OCI-LY7 (cell line): Measurements from ENCODE around the gene GPR183. TPM values are rescaled to one million over a fixed set of nuclear protein-coding genes. Genes with fewer than 3 reads are reported as not detected.

ENCODE experiments used
- BruUV-seq: library from RNA; stranded (reverse); fragments of 400-500 nt; replicated peaks from 2 replicates; lab custom pipeline; 2021; lab: Mats Ljungman, UMichigan
- CTCF ChIA-PET: fragments of 300-600 bp; sonication (Branson Sonifier 250); formaldehyde crosslinking; loops from one replicate; lab custom pipeline; 2022; ENCODE audit warnings: antibody characterized with exemption; ENCODE audit not compliant: unreplicated experiment; lab: Charles Lee
- POLR2A ChIA-PET: fragments of 300-600 bp; sonication (Branson Sonifier 250); formaldehyde crosslinking; loops from one replicate; lab custom pipeline; 2022; ENCODE audit warnings: antibody characterized with exemption; lab: Charles Lee
- DNase-seq: peaks from one replicate; pipeline ENCODE4 v3.0.0-alpha.2; 2015; ENCODE audit warnings: low spot score
- H2AFZ ChIP-seq: fragments of 200-600 bp; sonication (generic), shearing (Covaris generic); 2 replicates; pipeline ENCODE4 v1.6.1; 2014; ENCODE audit warnings: mild to moderate bottlenecking, antibody characterized with exemption, low read length, moderate library complexity
- H3K27ac ChIP-seq: fragments of 200-600 bp; sonication (generic); 2 replicates; pipeline ENCODE4 v1.5.1; 2014; ENCODE audit warnings: mixed run types, low read depth, mild to moderate bottlenecking, moderate library complexity, low read length, inconsistent platforms; ENCODE audit not compliant: poor library complexity, severe bottlenecking
- H3K36me3 ChIP-seq: fragments of 200-600 bp; sonication (generic); 2 replicates; pipeline ENCODE4 v1.6.1; 2014; ENCODE audit warnings: mild to moderate bottlenecking, antibody characterized with exemption, low read length, moderate library complexity, mixed read lengths; ENCODE audit not compliant: insufficient read depth
- H3K4me1 ChIP-seq: fragments of 200-600 bp; sonication (generic); 2 replicates; pipeline ENCODE4 v1.5.1; 2014; ENCODE audit warnings: mild to moderate bottlenecking, low read length; ENCODE audit not compliant: insufficient read depth, poor library complexity, severe bottlenecking
- H3K4me2 ChIP-seq: fragments of 200-600 bp; sonication (generic); 2 replicates; pipeline ENCODE4 v1.6.1; 2014; ENCODE audit warnings: mild to moderate bottlenecking, low read length
- H3K4me3 ChIP-seq: fragments of 200-600 bp; sonication (generic); 2 replicates; pipeline ENCODE4 v1.5.1; 2014; ENCODE audit warnings: mild to moderate bottlenecking, low read depth, low read length; ENCODE audit not compliant: poor library complexity, severe bottlenecking
- H3K79me2 ChIP-seq: fragments of 200-600 bp; sonication (generic); 2 replicates; pipeline ENCODE4 v1.6.1; 2016; ENCODE audit warnings: low read depth, mild to moderate bottlenecking, low read length, moderate library complexity, mixed read lengths; ENCODE audit not compliant: insufficient read depth
- H3K9me2 ChIP-seq: fragments of 200-600 bp; sonication (generic); 2 replicates; pipeline ENCODE4 v1.6.1; 2016; ENCODE audit warnings: mild to moderate bottlenecking, low read length, mixed read lengths; ENCODE audit not compliant: insufficient read depth
- H3K9me3 ChIP-seq: fragments of 200-600 bp; sonication (generic); 2 replicates; pipeline ENCODE4 v1.6.1; 2014; ENCODE audit warnings: mild to moderate bottlenecking, mixed run types, low read length, mixed read lengths
- H4K20me1 ChIP-seq: fragments of 200-600 bp; sonication (generic); 2 replicates; pipeline ENCODE4 v1.6.1; 2014; ENCODE audit warnings: mild to moderate bottlenecking, antibody characterized with exemption, low read length, moderate library complexity, mixed read lengths; ENCODE audit not compliant: insufficient read depth
- EZH2phosphoT487 ChIP-seq: fragments of 200-600 bp; sonication (generic); IDR thresholded peaks from 2 replicates; pipeline ENCODE4 v1.6.1; 2018; ENCODE audit warnings: low read depth, borderline replicate concordance, mild to moderate bottlenecking, mixed run types, antibody characterized with exemption, low read length, moderate library complexity, mixed read lengths
- intact Hi-C: fragments of 100-400 bp; cut with micrococcal nuclease; formaldehyde crosslinking; loops from one replicate; pipeline ENCODE4 v1.10.0; 2022; ENCODE audit not compliant: unreplicated experiment
- total RNA-seq, 2 experiments: library from RNA; depleted of rRNA in 1 of 2; stranded (reverse); fragments of >200 nt in 1 of 2; shearing (Covaris generic) in 1 of 2; gene quantifications; 2 replicates each; pipeline ENCODE4 v1.2.3, GENCODE V29; 2014 to 2022
- TF ChIP-seq, protein P1 (sequence below): fragments of 200-600 bp; sonication (generic); conservative IDR thresholded peaks from 2 replicates; pipeline ENCODE4 v1.5.1; 2014; ENCODE audit warnings: mild to moderate bottlenecking, antibody characterized with exemption, low read length, moderate library complexity, mixed read lengths

The GPR183 gene
- total RNA-seq, 2 experiments from 2014 or later, result not detected

DNA sequence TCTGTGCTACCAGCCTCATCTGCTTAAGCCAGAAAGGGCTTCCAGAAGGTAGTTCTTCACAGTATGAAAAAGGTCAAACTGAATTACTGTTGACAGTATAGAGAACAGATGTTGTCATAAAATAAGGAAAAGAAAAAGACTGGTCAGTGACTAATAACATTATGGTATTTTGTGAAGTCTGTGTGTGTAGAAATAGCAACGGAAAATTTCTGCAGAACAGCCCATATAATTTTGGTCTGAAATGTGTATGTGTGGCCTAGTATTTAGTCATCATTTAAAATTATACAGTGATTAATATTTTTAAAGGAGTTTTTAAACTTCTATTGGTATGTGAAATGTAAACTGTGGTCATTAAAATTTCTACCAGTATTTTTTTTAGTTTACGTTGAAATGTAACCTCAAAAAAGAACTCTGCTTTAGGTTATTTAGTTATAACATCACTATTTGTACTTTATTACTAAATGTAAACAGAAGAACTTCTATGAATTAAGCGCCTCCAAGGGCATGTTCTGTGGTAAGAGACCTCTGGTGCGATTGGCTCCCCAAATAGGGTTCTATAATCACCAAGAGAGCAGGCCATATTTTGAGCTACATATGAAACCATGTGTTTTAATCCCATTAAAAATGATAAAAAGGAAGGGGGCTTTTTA is 3.3 kb upstream of the GPR183 start:
- Histone ChIP-seq H3K27ac (no peak overlapping the region), H3K4me1 (peaks cover 7% of the 10 kb centered on the region), H3K9me3 (no peaks in the 10 kb centered on the region), H2AFZ (no peak overlapping the region), H3K79me2 (no peaks in the 10 kb centered on the region), H3K4me3 (no peak overlapping the region), H4K20me1 (no peaks in the 10 kb centered on the region), H3K4me2 (no peak overlapping the region), H3K9me2 (no peaks in the 10 kb centered on the region), H3K36me3 (no peaks in the 10 kb centered on the region; the same call in 1 of the 2 replicates)
- no TSS peak for BruUV-seq
- intact Hi-C loops, result no loop called here
- CTCF ChIA-PET, result no interaction called here
- no peak for TF ChIP-seq EZH2phosphoT487
- TF ChIP-seq, protein P1, sequence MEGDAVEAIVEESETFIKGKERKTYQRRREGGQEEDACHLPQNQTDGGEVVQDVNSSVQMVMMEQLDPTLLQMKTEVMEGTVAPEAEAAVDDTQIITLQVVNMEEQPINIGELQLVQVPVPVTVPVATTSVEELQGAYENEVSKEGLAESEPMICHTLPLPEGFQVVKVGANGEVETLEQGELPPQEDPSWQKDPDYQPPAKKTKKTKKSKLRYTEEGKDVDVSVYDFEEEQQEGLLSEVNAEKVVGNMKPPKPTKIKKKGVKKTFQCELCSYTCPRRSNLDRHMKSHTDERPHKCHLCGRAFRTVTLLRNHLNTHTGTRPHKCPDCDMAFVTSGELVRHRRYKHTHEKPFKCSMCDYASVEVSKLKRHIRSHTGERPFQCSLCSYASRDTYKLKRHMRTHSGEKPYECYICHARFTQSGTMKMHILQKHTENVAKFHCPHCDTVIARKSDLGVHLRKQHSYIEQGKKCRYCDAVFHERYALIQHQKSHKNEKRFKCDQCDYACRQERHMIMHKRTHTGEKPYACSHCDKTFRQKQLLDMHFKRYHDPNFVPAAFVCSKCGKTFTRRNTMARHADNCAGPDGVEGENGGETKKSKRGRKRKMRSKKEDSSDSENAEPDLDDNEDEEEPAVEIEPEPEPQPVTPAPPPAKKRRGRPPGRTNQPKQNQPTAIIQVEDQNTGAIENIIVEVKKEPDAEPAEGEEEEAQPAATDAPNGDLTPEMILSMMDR, result no peak
- no peak for DNase-seq
- POLR2A ChIA-PET, result no interaction called here

DNA sequence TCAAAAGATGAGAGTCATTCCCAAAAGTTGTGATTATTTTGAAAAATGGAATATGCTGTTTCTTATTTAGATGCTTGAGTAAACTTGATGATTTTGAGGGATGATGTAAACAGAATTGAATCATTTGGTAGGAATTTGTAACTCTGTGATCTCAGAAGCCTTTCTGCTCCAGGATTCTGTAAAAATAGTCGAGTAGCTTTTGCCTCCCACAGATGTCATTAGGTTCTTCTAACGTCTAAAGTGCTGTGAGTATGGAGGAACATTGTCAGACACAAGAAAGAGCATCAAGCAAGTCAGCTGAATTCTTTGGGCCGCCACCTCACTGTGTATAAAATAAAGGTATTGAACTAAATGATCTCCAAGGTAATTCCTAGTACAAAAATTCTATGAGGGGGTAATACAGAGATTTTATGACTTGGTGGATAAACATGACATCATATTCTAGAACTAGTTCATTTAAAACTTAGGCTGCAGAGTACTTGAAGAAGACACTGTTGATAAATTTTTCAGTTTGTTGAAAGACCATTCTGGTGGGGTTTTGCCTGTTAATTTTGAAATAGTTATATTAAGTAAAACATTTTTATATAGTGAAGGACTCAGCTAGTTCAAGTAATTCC is 1.4 kb upstream of the GPR183 start:
- DNase-seq, result no peak
- no peak overlapping the region for H3K4me3 ChIP-seq
- no peaks in the 10 kb centered on the region; the same call in 1 of the 2 replicates for H3K36me3 ChIP-seq
- intact Hi-C loops, result no loop called here
- ChIA-PET CTCF (no interaction called here), POLR2A (no interaction called here)
- no peaks in the 10 kb centered on the region for H3K9me2 ChIP-seq
- no peaks in the 10 kb centered on the region for H3K79me2 ChIP-seq
- no peaks in the 10 kb centered on the region for H3K9me3 ChIP-seq
- H3K27ac ChIP-seq, result no peak overlapping the region
- no TSS peak for BruUV-seq
- peaks cover 7% of the 10 kb centered on the region for H3K4me1 ChIP-seq
- no peak overlapping the region for H2AFZ ChIP-seq
- TF ChIP-seq EZH2phosphoT487, result no peak
- TF ChIP-seq, protein P1, result no peak
- peak overlapping the region; percentile 46; the same call in 1 of the 2 replicates for H3K4me2 ChIP-seq
- no peaks in the 10 kb centered on the region for H4K20me1 ChIP-seq
